SK-N-SH (cell line): ENCODE measurements around the gene CTDP1. TPM values are rescaled to one million over a fixed set of nuclear protein-coding genes. Genes with fewer than 3 reads are reported as not detected.

Experiments used
- CTCF ChIA-PET: fragments of 300-600, 350-600 bp; formaldehyde crosslinking; extraction: SDS; loops from one replicate; lab custom pipeline; 2021; lab: Yijun Ruan, JAX
- POLR2A ChIA-PET: fragments of 350-600 bp; sonication (Branson Sonifier 250); formaldehyde crosslinking; extraction: SDS; loops from one replicate; lab custom pipeline; 2020; ENCODE audit warnings: antibody characterized with exemption, inconsistent platforms; lab: Yijun Ruan, JAX
- DNase-seq: peaks from one replicate; pipeline ENCODE4 v3.0.0; 2012
- H2AFZ ChIP-seq: fragments of 200-600 bp; sonication (generic); 2 replicates; pipeline ENCODE4 v1.8.1; 2016; ENCODE audit warnings: antibody characterized with exemption, mild to moderate bottlenecking, low read depth
- H3F3A ChIP-seq: fragments of 200-600 bp; sonication (generic); replicated peaks from 2 replicates; pipeline ENCODE3; 2016; ENCODE audit warnings: antibody characterized with exemption, mild to moderate bottlenecking; ENCODE audit not compliant: insufficient read depth
- H3K27ac ChIP-seq, 2 experiments: fragments of 200-500 bp in 1 of 2; fragments of 200-600 bp in 1 of 2; sonication (Bioruptor generic) in 1 of 2; sonication (generic), shearing (Covaris generic) in 1 of 2; 2 replicates each; pipeline versions ENCODE4 v1.5.1 to v1.6.1; 2014 to 2016; ENCODE audit warnings: low read depth in 2 of 2, inconsistent platforms in 1 of 2, low read length in 1 of 2, mild to moderate bottlenecking in 1 of 2, mixed read lengths in 1 of 2
- H3K27me3 ChIP-seq: fragments of 200-600 bp; sonication (generic), shearing (Covaris generic); 2 replicates; pipeline ENCODE4 v1.6.1; 2016; ENCODE audit warnings: mixed run types; ENCODE audit not compliant: insufficient read depth
- H3K36me3 ChIP-seq, 2 experiments: fragments of 200-500 bp in 1 of 2; fragments of 200-600 bp in 1 of 2; sonication (Bioruptor generic) in 1 of 2; sonication (generic) in 1 of 2; replicated peaks in 1 of 2; 2 replicates each; pipeline versions ENCODE3 to v1.5.1; 2014 to 2016; ENCODE audit warnings: low read length in 1 of 2, mild to moderate bottlenecking in 1 of 2; ENCODE audit not compliant: insufficient read depth in 2 of 2, control insufficient read depth in 1 of 2
- H3K4me1 ChIP-seq, 2 experiments: fragments of 200-500 bp in 1 of 2; fragments of 200-600 bp in 1 of 2; sonication (Bioruptor generic) in 1 of 2; sonication (generic), shearing (Covaris generic) in 1 of 2; 2 replicates each; pipeline versions ENCODE4 v1.5.1 to v1.6.1; 2014 to 2016; ENCODE audit warnings: low read depth in 1 of 2, low read length in 1 of 2, mixed run types in 1 of 2; ENCODE audit not compliant: insufficient read depth in 2 of 2, control insufficient read depth in 1 of 2
- H3K4me2 ChIP-seq: fragments of 200-600 bp; sonication (generic), shearing (Covaris generic); 2 replicates; pipeline ENCODE4 v1.6.1; 2017; ENCODE audit warnings: mixed run types
- H3K4me3 ChIP-seq, 2 experiments: fragments of 200-500 bp in 1 of 2; fragments of 200-600 bp in 1 of 2; sonication (Bioruptor generic) in 1 of 2; sonication (generic), shearing (Covaris generic) in 1 of 2; 2 replicates each; pipeline versions ENCODE4 v1.5.1 to v1.8.1; 2014 to 2016; ENCODE audit warnings: low read depth in 2 of 2, inconsistent platforms in 1 of 2, low read length in 1 of 2, mild to moderate bottlenecking in 1 of 2, mixed read lengths in 1 of 2, moderate library complexity in 1 of 2
- H3K79me2 ChIP-seq: fragments of 200-600 bp; sonication (generic); 2 replicates; pipeline ENCODE4 v1.8.1; 2017; ENCODE audit warnings: mild to moderate bottlenecking; ENCODE audit not compliant: insufficient read depth
- H3K9ac ChIP-seq: fragments of 200-600 bp; sonication (generic); 2 replicates; pipeline ENCODE4 v1.6.1; 2017; ENCODE audit warnings: mixed run types
- H3K9me2 ChIP-seq: fragments of 200-600 bp; sonication (generic); 2 replicates; pipeline ENCODE4 v1.6.1; 2017; ENCODE audit warnings: mixed run types
- H3K9me3 ChIP-seq: fragments of 200-600 bp; sonication (generic); 2 replicates; pipeline ENCODE4 v1.6.1; 2017; ENCODE audit warnings: mixed run types, mild to moderate bottlenecking, moderate library complexity
- H4K20me1 ChIP-seq: fragments of 200-600 bp; sonication (generic); 2 replicates; pipeline ENCODE4 v1.6.1; 2017; ENCODE audit warnings: mild to moderate bottlenecking, mixed run types; ENCODE audit not compliant: insufficient read depth
- CTCF ChIP-seq: fragments of 200-600 bp; sonication (generic); IDR thresholded peaks from 2 replicates; pipeline ENCODE4 v1.6.1; 2017; ENCODE audit warnings: antibody characterized with exemption, mild to moderate bottlenecking, moderate library complexity
- JUND ChIP-seq: IDR thresholded peaks from 2 replicates; pipeline ENCODE4 v1.4.0; 2012
- MEF2A ChIP-seq: IDR thresholded peaks from 2 replicates; pipeline ENCODE4 v1.4.0; 2012; ENCODE audit warnings: low read depth, borderline replicate concordance
- PBX3 ChIP-seq: IDR thresholded peaks from 2 replicates; pipeline ENCODE4; 2012
- POLR2AphosphoS5 ChIP-seq: IDR thresholded peaks from 2 replicates; pipeline ENCODE4 v1.6.1; 2012; ENCODE audit warnings: low read depth, low read length
- RAD21 ChIP-seq: IDR thresholded peaks from 2 replicates; pipeline ENCODE4 v1.6.1; 2012; ENCODE audit warnings: mild to moderate bottlenecking, low read length
- TEAD4 ChIP-seq: IDR thresholded peaks from 2 replicates; pipeline ENCODE4 v1.4.0; 2012; ENCODE audit warnings: mild to moderate bottlenecking, borderline replicate concordance; ENCODE audit not compliant: insufficient read depth
- USF2 ChIP-seq: fragments of 150-350 bp; IDR thresholded peaks from 2 replicates; pipeline ENCODE4 v1.6.1; 2017; ENCODE audit warnings: antibody characterized with exemption, low read length, low read depth, borderline replicate concordance
- YY1 ChIP-seq: IDR thresholded peaks from 2 replicates; pipeline ENCODE4 v1.4.0; 2012; ENCODE audit warnings: low read depth, mild to moderate bottlenecking
- WGBS: methylation state at CpG from one replicate; pipeline ENCODE4 v1.1.6; 2017; ENCODE audit warnings: low lambda C conversion rate; 5-methylcytosine and 5-hydroxymethylcytosine counted together
- polyA plus RNA-seq, 3 experiments: library from polyadenylated mRNA; depleted of rRNA; stranded (reverse); fragments of >200 nt; gene quantifications; 2 replicates each; pipeline ENCODE4 v1.2.3, GENCODE V29; 2012

The CTDP1 gene
- polyA plus RNA-seq, 1 of the 3 experiments (the other 2 are of a cell fraction), result 15.6 TPM

- H3K79me2 ChIP-seq, result peaks cover 15% of the 10 kb centered on the region; the same call in 1 of the 2 replicates
- no peak overlapping the region for H3K9ac ChIP-seq
- no peak overlapping the region for H3K27ac ChIP-seq
- H3K36me3 ChIP-seq, result peaks cover 9 to 43% of the 10 kb centered on the region in 2 experiments
- H3K4me3 ChIP-seq, result no peak overlapping the region
- no peak overlapping the region for H3K4me2 ChIP-seq
- TF ChIP-seq MEF2A (no peak), RAD21 (no peak), YY1 (no peak), USF2 (no peak)
- TF ChIP-seq, all 33 proteins: peak for 0
- Histone ChIP-seq H3F3A (no peaks in the 10 kb centered on the region), H3K27me3 (no peaks in the 10 kb centered on the region), H2AFZ (no peak overlapping the region), H3K9me3 (no peaks in the 10 kb centered on the region), H3K4me1 (no peaks in the 10 kb centered on the region), H3K9me2 (no peaks in the 10 kb centered on the region), H4K20me1 (peaks cover 28% of the 10 kb centered on the region)
- WGBS, result 93% methylated on average over 52 of the region's 53 CpGs
- DNase-seq, result no peak
- ChIA-PET POLR2A (no interaction called here), CTCF (no interaction called here)
These were observed 16.6 kb downstream of the CTDP1 start for GRCh38 chr18:79695856-79696850.

GRCh38 chr18:79697178-79697577, 17.6 kb downstream of the CTDP1 start:
- H3K4me2 ChIP-seq, result no peak overlapping the region
- WGBS, result 95% methylated on average over 24 of the region's 24 CpGs
- peaks cover 25% of the 10 kb centered on the region for H4K20me1 ChIP-seq
- no peaks in the 10 kb centered on the region for H3K9me2 ChIP-seq
- no peak overlapping the region for H3K9ac ChIP-seq
- H3F3A ChIP-seq, result no peaks in the 10 kb centered on the region
- CTCF ChIA-PET, result no interaction called here
- DNase-seq, result no peak
- no peak overlapping the region for H3K27ac ChIP-seq
- no peaks in the 10 kb centered on the region for H3K4me1 ChIP-seq
- peaks cover 14% of the 10 kb centered on the region; the same call in 1 of the 2 replicates for H3K79me2 ChIP-seq
- TF ChIP-seq POLR2AphosphoS5 (no peak), JUND (no peak)
- H3K27me3 ChIP-seq, result no peaks in the 10 kb centered on the region
- POLR2A ChIA-PET, result no interaction called here
- H3K9me3 ChIP-seq, result no peaks in the 10 kb centered on the region
- peaks cover 12 to 43% of the 10 kb centered on the region in 2 experiments for H3K36me3 ChIP-seq
- no peak overlapping the region for H3K4me3 ChIP-seq
- H2AFZ ChIP-seq, result no peak overlapping the region

- Histone ChIP-seq H3K4me1 (no peaks in the 10 kb centered on the region), H3K9ac (no peak overlapping the region), H3K79me2 (peaks cover 8% of the 10 kb centered on the region; the same call in 1 of the 2 replicates), H3K36me3 (peaks cover 12 to 43% of the 10 kb centered on the region in 2 experiments), H3K27ac (no peak overlapping the region), H3K9me2 (no peaks in the 10 kb centered on the region), H3K9me3 (no peaks in the 10 kb centered on the region), H3K27me3 (no peaks in the 10 kb centered on the region), H3F3A (no peaks in the 10 kb centered on the region), H3K4me3 (no peak overlapping the region), H2AFZ (no peak overlapping the region), H4K20me1 (peaks cover 17% of the 10 kb centered on the region), H3K4me2 (no peak overlapping the region)
- CTCF ChIA-PET, result no interaction called here
- DNase-seq, result no peak
- POLR2A ChIA-PET, result no interaction called here
- 88% methylated on average over 21 of the region's 22 CpGs for WGBS
- no peak for TF ChIP-seq JUND
- TF ChIP-seq TEAD4, result no peak
- no peak for TF ChIP-seq CTCF
- no peak for TF ChIP-seq PBX3
These were observed 18.4 kb downstream of the CTDP1 start for GRCh38 chr18:79697976-79698375.
